ENCODE results near the gene RABIF.

- no peak for TF ChIP-seq JUND (IDR thresholded peaks at IDR 0.05; ENCODE audit: low read depth, low read length)
- TF ChIP-seq EZH2 (IDR thresholded peaks at IDR 0.05; ENCODE audit: borderline replicate concordance, control insufficient read depth, low read depth, low read length) = no peak
- no peak for TF ChIP-seq SIX5 (IDR thresholded peaks at IDR 0.05; ENCODE audit: low read depth, low read length, severe bottlenecking)
- no peak for TF ChIP-seq ZNF274 (IDR thresholded peaks at IDR 0.05; ENCODE audit: insufficient read depth, insufficient read length)
- TF ChIP-seq EP300 (IDR thresholded peaks at IDR 0.05; ENCODE audit: borderline replicate concordance in 1 of 2, control insufficient read depth in 1 of 2, low read depth in 2 of 2, low read length in 2 of 2) = no peak
- no peak for TF ChIP-seq CTCF (IDR thresholded peaks at IDR 0.05 in 2 of 3, conservative IDR thresholded peaks at IDR 0.05 in 1 of 3; ENCODE audit: control insufficient read depth in 2 of 3, extremely low read depth in 1 of 3, insufficient read depth in 1 of 3, low read depth in 3 of 3, low read length in 3 of 3)
Observed at GRCh38 chr1:202873026-202873425, 15.9 kb downstream of the RABIF start.

Measured in GM12878 (cell line).